ENCODE results near the gene RNASEH2B. TPM values are rescaled to one million over a fixed set of nuclear protein-coding genes. Genes with fewer than 3 reads are reported as not detected.

The RNASEH2B gene
- total RNA-seq, 1 experiment from 2014 or later: 33.3 TPM

GRCh38 chr13:50909605-50910484, at the start of gene RNASEH2B (continued):
- peak; percentile 17; the same call in 1 of the 2 replicates for TF ChIP-seq JUN (CRISPR knock-in tag; IDR thresholded peaks at IDR 0.05)
- TF ChIP-seq ZNF219 (CRISPR knock-in tag; IDR thresholded peaks at IDR 0.05; ENCODE audit: borderline replicate concordance): peak; percentile 18; the same call in 1 of the 2 replicates
- no peak for TF ChIP-seq ZSCAN18 (CRISPR knock-in tag; IDR thresholded peaks at IDR 0.05)
- TF ChIP-seq USF1 (CRISPR knock-in tag; IDR thresholded peaks at IDR 0.05): 0 out of 2 replicates have a peak, but pooled peaks have one; percentile 35
- no peak for TF ChIP-seq ZNF317 (CRISPR knock-in tag; IDR thresholded peaks at IDR 0.05; ENCODE audit: borderline replicate concordance, low read depth)
- TF ChIP-seq TP53 (CRISPR knock-in tag; IDR thresholded peaks at IDR 0.05): 0 out of 2 replicates have a peak, but pooled peaks have one; percentile 44
- TF ChIP-seq SMAD3 (CRISPR knock-in tag; IDR thresholded peaks at IDR 0.05; ENCODE audit: borderline replicate concordance): 0 out of 2 replicates have a peak, but pooled peaks have one; percentile 15
- TF ChIP-seq KAT7 (CRISPR knock-in tag; IDR thresholded peaks at IDR 0.05; ENCODE audit: borderline replicate concordance): 0 out of 2 replicates have a peak, but pooled peaks have one; percentile 17
- TF ChIP-seq HMGXB4 (CRISPR knock-in tag; IDR thresholded peaks at IDR 0.05): peak; percentile 78; the same call in 1 of the 2 replicates
- TF ChIP-seq ESRRA (CRISPR knock-in tag; IDR thresholded peaks at IDR 0.05; ENCODE audit: borderline replicate concordance): peak; percentile 55; the same call in 1 of the 2 replicates
- peak; percentile 11; the same call in 1 of the 2 replicates for TF ChIP-seq RELA (CRISPR knock-in tag; IDR thresholded peaks at IDR 0.05; ENCODE audit: borderline replicate concordance)

- Mint-ChIP-seq H3K27ac (no peak overlapping the region), H3K36me3 (peaks cover 14% of the 10 kb centered on the region), H3K4me1 (peaks cover 6% of the 10 kb centered on the region), H3K27me3 (ENCODE audit: low read depth) (no peaks in the 10 kb centered on the region), H3K4me3 (no peak overlapping the region), H3K9me3 (peaks cover 36% of the 10 kb centered on the region)
- no peak for ATAC-seq
- no peak for TF ChIP-seq GABPB1 (CRISPR knock-in tag; IDR thresholded peaks at IDR 0.05)
- TF ChIP-seq HMGA2 (CRISPR knock-in tag; IDR thresholded peaks at IDR 0.05): no peak
- no peak for TF ChIP-seq ZNF423 (CRISPR knock-in tag; IDR thresholded peaks at IDR 0.05)
- TF ChIP-seq IRF1 (CRISPR knock-in tag; IDR thresholded peaks at IDR 0.05): no peak
- TF ChIP-seq NR2C2 (CRISPR knock-in tag; IDR thresholded peaks at IDR 0.05): no peak
- TF ChIP-seq ZNF671 (CRISPR knock-in tag; IDR thresholded peaks at IDR 0.05): no peak
- TF ChIP-seq ZSCAN18 (CRISPR knock-in tag; IDR thresholded peaks at IDR 0.05): no peak
- no peak for TF ChIP-seq FOXP1 (CRISPR knock-in tag; IDR thresholded peaks at IDR 0.05; ENCODE audit: borderline replicate concordance)
- no peak for TF ChIP-seq ZNF396 (CRISPR knock-in tag; IDR thresholded peaks at IDR 0.05; ENCODE audit: borderline replicate concordance)
- no peak for TF ChIP-seq ATF1 (CRISPR knock-in tag; IDR thresholded peaks at IDR 0.05)
- no peak for TF ChIP-seq CBFB (CRISPR knock-in tag; IDR thresholded peaks at IDR 0.05; ENCODE audit: low read depth)
- no peak for TF ChIP-seq ATF2 (CRISPR knock-in tag; IDR thresholded peaks at IDR 0.05; ENCODE audit: borderline replicate concordance, low read depth)
- TF ChIP-seq RORB (CRISPR knock-in tag; IDR thresholded peaks at IDR 0.05): no peak
- no peak for TF ChIP-seq PREB (CRISPR knock-in tag; IDR thresholded peaks at IDR 0.05; ENCODE audit: borderline replicate concordance)
- no peak for TF ChIP-seq TP53 (CRISPR knock-in tag; IDR thresholded peaks at IDR 0.05)
- TF ChIP-seq ZNF232 (CRISPR knock-in tag; IDR thresholded peaks at IDR 0.05): no peak
- TF ChIP-seq GRHL2 (CRISPR knock-in tag; IDR thresholded peaks at IDR 0.05; ENCODE audit: insufficient replicate concordance, severe bottlenecking): no peak
- DNase-seq (ENCODE audit: low spot score): no peak
- ChIA-PET CTCF (interaction anchor here (1.1 kb wide), 1 partner anchor 205 kb away, joined by 6 read pairs; no protein-coding TSS in a partner anchor), POLR2A (interaction anchor here (0.7 kb wide), 1 partner anchor 177 kb away, joined by 3 read pairs; no protein-coding TSS in a partner anchor)
Measured at GRCh38 chr13:50864492-50864891, 45.1 kb upstream of the RNASEH2B start.
